ENCODE measurements around the gene PPP2R2D.
A peak's percentile ranks its signal among the peaks of the same experiment; 100 is the strongest.

Gene PPP2R2D

DNA sequence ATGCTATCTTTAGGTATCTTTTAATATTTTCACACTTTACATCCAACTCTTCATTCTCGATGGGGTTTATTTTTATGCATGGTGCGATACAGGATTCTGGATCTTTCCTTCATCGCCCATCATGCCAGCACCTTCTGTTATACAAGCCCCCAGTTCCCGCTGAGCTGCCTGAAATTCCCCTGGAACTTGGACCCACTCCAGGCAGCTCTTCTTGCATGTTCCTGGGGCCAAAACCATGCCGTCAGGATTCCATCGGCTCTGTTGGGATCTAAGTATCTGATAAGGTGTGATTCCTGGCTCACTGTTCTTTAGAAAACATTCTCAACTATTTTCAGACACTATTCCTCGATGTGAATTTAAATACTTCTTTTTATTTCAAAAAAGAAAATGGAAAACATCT lies 40.5 kb upstream of the PPP2R2D start:
- no peaks in the 10 kb centered on the region for H3K9me3 Mint-ChIP-seq
- no peaks in the 10 kb centered on the region for H3K4me1 Mint-ChIP-seq
- no peak overlapping the region for H3K27ac Mint-ChIP-seq
- no peak for DNase-seq (ENCODE audit: low spot score in 2 of 2)
- no peak for ATAC-seq
- no peak overlapping the region for H3K4me3 Mint-ChIP-seq
- no peaks in the 10 kb centered on the region for H3K36me3 Mint-ChIP-seq

DNA sequence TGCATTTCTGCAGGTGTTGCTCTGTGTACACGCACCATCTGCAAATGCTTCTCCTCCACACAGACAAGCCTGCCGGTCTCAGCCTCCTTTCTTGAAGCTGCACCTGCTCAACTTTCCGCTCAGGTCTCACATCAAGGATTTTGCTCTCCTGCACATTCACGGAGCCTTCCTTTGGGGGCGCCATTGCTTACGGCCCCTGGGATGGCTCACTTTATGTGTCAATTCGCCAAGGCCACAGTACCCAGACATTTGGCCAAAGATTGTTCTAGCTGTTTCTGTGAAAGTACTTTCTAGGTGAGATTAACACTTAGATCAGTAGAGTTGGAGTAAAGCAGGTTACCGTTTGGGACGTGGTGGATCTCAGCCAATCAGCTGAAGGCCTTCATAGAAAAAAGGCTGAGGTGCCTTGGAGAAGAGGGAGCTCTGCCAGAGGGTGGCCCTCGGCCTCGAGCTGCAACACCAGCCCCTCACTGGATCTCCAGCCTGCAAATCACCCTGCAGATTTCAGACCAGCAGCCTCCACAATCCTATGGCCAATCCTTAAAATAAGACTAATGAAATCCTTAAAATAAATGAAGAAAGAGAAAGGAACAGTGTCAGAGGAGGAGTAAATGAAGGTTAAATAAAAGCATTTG lies 39.9 kb upstream of the PPP2R2D start:
- H3K4me1 Mint-ChIP-seq = no peaks in the 10 kb centered on the region

DNA sequence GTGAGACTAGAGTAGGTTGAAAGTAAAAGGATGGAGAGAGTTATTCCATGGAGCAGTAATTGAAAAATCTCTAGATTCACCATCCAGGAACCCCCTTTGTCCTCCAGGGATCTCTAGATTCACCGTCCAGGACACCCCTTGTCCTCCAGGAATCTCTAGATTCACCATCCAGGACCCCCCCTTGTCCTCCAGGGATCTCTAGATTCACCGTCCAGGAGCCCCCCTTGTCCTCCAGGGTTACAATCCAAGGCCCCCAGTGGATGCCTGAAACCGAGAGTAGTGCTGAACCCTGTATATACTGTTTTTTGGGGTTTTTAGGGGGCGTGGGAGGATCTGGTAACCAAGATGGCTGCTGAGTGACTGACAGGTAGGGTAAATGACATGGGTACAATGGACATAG lies 38.3 kb upstream of the PPP2R2D start:
- H3K9me3 Mint-ChIP-seq = no peaks in the 10 kb centered on the region
- H3K4me3 Mint-ChIP-seq = no peak overlapping the region
- no peak for DNase-seq (ENCODE audit: low spot score in 2 of 2)
- H3K27ac Mint-ChIP-seq = no peak overlapping the region
- H3K4me1 Mint-ChIP-seq = no peaks in the 10 kb centered on the region
- ATAC-seq = peak; percentile 64
- H3K36me3 Mint-ChIP-seq = no peaks in the 10 kb centered on the region

More for the DNA sequence above, 39.9 kb upstream of the PPP2R2D start:
- DNase-seq (ENCODE audit: low spot score in 2 of 2) (no peak), ATAC-seq (no peak)
- Mint-ChIP-seq H3K9me3 (no peaks in the 10 kb centered on the region), H3K36me3 (no peaks in the 10 kb centered on the region), H3K27ac (no peak overlapping the region), H3K4me3 (no peak overlapping the region)

DNA sequence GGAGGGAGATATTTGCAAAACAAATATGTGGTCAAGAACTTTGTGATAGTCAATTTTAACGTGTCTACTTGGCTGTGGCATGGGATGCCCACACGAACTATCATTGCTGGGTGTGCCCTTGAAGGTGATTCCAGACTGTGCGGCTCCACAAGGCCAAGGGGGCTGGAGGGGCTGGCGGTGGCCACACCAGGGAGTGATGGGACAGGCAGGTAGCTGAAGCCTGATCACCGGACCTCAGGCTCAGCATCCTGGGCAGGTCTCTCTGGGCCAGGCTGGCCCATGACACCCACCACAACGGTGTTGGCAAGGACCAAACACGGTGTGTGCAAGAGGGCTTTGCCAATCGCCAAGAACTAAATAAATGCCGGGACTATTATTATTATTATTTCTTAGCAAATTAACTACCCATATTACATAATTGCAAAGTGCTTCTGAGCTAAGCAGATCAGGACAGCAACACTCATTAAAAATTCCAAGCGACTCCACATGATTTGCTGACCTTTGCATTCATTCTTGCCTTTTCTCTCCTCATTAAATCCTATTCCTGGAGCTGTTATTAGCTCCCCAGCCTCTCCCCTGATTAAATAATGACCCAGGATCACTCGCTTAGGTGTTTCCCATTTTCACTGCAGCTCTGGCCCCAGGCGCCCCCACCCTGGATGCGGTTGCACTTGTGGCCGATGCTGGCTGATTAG lies 35.4 kb upstream of the PPP2R2D start:
- no peaks in the 10 kb centered on the region for H3K9me3 Mint-ChIP-seq
- no peaks in the 10 kb centered on the region for H3K36me3 Mint-ChIP-seq
- no peaks in the 10 kb centered on the region for H3K4me1 Mint-ChIP-seq
- H3K4me3 Mint-ChIP-seq = no peak overlapping the region
- no peak for DNase-seq (ENCODE audit: low spot score in 2 of 2)
- no peak for ATAC-seq
- H3K27ac Mint-ChIP-seq = no peak overlapping the region

DNA sequence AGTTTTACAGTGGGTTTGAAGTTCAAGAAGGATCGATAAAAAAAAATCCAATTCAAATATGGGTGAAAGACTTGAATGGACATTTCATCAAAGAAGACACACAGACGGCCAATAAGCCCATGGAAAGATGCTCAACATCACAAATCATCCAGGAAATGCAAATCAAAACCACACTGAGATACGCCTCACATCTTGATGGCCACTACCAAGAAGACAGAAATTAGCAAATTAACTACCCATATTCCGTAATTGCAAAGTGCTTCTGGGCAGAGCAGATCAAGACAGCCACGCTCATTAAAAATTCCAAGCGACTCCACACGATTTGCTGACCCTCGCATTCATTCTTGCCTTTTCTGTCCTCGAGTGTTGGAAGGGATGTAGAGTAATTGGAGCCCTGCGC lies 34.1 kb upstream of the PPP2R2D start:
- H3K27ac Mint-ChIP-seq = no peak overlapping the region
- no peaks in the 10 kb centered on the region for H3K36me3 Mint-ChIP-seq
- no peaks in the 10 kb centered on the region for H3K9me3 Mint-ChIP-seq
- H3K4me1 Mint-ChIP-seq = no peaks in the 10 kb centered on the region
- ATAC-seq (no peak), DNase-seq (ENCODE audit: low spot score in 2 of 2) (no peak)
- H3K4me3 Mint-ChIP-seq = no peak overlapping the region

DNA sequence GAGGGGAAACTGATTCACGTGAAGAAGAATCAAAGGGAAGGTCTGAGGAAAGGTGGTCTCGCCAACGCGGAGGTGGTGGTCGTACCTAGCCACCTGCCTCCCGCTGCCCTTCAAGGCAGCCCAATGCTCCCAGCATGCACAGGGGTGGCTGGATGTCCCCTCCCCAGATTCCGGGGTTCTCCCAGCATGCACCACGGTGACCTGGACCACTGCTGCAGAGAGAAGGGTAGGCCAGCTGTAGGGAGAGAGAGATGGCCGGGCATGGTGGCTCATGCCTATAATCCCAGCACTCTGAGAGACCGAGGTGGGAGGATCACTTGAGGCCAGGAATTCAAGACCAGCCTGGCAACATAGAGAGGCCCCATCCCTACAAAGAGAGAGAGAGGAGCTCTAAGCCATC lies 32.4 kb upstream of the PPP2R2D start:
- Mint-ChIP-seq H3K36me3 (no peaks in the 10 kb centered on the region), H3K4me3 (no peak overlapping the region), H3K4me1 (no peaks in the 10 kb centered on the region), H3K9me3 (no peaks in the 10 kb centered on the region), H3K27ac (no peak overlapping the region)
- DNase-seq (ENCODE audit: low spot score in 2 of 2) (no peak), ATAC-seq (no peak)

DNA sequence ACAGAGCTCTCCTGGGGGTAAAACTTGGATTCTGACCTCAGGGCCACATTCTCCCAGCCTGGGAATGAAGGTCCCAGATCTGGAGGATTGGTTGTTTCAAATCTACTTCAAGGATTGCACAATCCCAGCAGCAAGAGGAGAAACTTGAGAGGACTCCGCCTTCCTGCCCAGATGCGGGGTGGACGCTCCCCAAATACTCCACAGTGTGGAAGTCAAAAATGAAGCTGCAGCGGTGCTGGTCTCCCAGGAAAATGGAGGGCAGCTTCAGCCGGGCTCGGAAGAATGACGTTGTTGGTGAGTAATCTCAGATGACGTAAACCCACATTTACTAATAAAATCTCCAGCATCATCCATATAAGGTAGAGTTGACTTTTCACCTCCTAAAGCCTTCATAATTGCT lies 31.5 kb upstream of the PPP2R2D start:
- Mint-ChIP-seq H3K4me1 (peaks cover under 1% of the 10 kb centered on the region), H3K9me3 (no peaks in the 10 kb centered on the region), H3K4me3 (no peak overlapping the region), H3K27ac (no peak overlapping the region), H3K36me3 (no peaks in the 10 kb centered on the region)
- DNase-seq (ENCODE audit: low spot score in 2 of 2) (no peak), ATAC-seq (no peak)

DNA sequence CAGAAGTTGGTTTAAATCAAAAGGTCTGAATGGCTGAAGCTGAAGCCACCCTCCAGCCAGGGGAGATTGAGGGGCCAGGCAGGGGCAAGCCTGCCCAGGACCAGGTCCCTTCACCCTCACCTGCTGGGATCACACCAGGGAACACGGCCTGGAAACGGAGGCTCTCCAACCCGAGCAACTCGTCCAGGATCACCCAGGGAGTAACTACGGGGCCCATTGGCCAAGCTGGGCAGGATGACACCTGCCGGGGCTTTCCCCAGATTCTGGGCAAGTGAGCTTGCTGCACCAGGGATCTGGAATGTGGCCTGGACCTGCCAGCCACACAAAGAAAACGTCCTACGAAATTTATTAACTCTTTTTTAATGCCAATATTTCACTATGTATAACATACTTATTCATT lies 30.4 kb upstream of the PPP2R2D start:
- no peaks in the 10 kb centered on the region for H3K36me3 Mint-ChIP-seq
- no peak overlapping the region for H3K4me3 Mint-ChIP-seq
- ATAC-seq (no peak), DNase-seq (ENCODE audit: low spot score in 2 of 2) (no peak)
- H3K9me3 Mint-ChIP-seq = no peaks in the 10 kb centered on the region
- no peak overlapping the region for H3K27ac Mint-ChIP-seq
- peaks cover 6% of the 10 kb centered on the region for H3K4me1 Mint-ChIP-seq

DNA sequence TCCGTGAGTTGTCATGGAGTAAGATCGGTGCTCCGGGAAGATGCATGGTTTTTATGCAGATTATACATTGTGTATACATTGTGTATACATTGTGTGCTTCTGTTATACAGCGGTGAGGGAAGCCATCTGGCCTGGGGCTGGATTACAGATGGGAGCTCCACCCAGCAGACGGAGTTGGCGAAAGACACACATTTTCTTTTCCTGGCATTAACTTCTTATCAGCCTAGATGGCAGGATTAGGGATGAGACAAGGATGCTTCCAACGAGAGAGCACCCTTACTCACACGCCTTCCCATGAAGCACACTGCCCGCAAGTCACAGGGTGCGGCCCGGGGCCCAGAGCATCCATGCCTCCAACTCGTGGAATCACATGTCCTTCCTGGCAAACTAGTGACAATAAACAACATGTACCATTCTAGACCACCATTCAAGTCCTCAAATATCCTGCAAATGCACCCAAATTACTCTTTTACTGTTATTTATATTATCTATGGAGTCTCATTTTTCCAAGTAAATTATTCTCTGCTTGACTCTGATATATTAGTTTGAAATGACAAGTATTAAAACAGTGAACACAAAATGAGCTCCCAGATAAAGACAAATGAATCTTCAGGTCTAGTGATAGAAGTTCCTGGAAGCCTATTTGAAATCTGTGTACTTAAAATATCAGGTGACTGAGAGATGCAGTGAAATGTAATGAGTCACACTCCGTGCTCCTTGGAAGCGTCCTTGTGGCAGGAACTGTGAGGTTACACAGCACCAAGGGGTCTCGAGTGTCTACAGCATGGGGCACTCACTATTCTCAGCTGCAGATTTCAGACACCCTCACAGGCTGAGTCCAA lies 29.8 kb upstream of the PPP2R2D start:
- no peaks in the 10 kb centered on the region for H3K9me3 Mint-ChIP-seq
- no peak overlapping the region for H3K27ac Mint-ChIP-seq
- no peaks in the 10 kb centered on the region for H3K36me3 Mint-ChIP-seq
- DNase-seq (ENCODE audit: low spot score in 2 of 2) (no peak), ATAC-seq (no peak)
- H3K4me1 Mint-ChIP-seq = peaks cover 6% of the 10 kb centered on the region
- H3K4me3 Mint-ChIP-seq = no peak overlapping the region

DNA sequence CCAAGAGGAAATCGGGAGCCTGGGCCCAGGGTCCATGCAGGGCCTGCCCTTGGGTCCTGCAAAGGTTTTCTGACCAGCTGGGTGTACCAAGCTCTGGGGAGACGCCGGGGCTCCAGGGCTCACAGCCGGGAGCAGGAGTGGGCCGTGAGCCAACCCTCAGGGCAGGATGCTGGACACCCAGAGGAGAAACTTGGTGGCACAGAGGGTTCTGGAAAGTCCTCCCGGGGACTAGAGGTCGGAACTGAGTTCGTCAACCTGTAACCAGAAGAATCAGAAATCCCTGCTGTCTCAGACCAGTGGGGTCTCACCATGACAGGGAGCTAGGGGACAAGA lies 29.2 kb upstream of the PPP2R2D start:
- H3K4me3 Mint-ChIP-seq = no peak overlapping the region
- H3K36me3 Mint-ChIP-seq = no peaks in the 10 kb centered on the region
- DNase-seq (ENCODE audit: low spot score in 2 of 2) (no peak), ATAC-seq (no peak)
- no peak overlapping the region for H3K27ac Mint-ChIP-seq
- H3K9me3 Mint-ChIP-seq = no peaks in the 10 kb centered on the region
- H3K4me1 Mint-ChIP-seq = peaks cover 6% of the 10 kb centered on the region

DNA sequence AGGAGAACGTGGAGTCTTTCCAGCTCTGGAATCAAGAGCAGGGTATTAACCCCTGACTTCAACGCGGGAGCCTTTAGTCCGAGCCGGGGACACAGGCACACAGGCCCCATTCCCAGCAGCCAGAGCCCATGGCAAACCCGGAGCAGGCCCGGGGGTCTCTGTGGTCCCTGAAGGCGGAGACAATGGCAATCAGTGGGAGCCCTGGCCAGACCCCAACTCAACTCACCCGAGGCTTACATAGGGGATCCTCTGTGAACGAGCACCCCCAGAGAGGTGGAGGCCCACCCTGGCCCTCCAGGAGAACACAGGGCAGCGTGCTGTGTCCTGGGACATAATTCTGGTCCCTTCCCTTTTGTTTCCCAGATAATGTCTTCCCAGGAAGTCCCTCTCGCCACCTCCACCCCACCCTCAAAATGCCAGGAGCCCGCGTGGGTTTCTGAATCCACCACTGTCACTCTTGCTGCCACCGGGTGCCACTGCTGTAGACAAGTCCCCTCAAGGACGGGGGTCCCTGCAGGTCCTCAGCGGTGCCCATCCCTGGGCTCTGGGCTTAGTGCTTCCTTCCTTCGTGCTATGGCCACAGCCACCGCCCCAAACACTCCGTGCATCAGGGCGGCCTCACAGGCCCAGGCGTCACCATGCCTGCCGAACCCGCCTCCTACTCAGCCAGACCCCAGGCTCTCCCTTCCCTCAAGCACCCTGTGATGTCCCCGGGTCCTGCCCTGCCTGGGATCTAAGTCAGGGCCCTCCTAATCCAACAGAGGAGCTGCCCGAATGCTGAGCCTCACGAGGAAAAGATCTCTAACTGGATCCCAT lies 28.6 kb upstream of the PPP2R2D start:
- DNase-seq (ENCODE audit: low spot score in 2 of 2) (no peak), ATAC-seq (no peak)
- Mint-ChIP-seq H3K4me1 (peaks cover 6% of the 10 kb centered on the region), H3K27ac (no peak overlapping the region), H3K36me3 (no peaks in the 10 kb centered on the region), H3K4me3 (no peak overlapping the region), H3K9me3 (no peaks in the 10 kb centered on the region)

DNA sequence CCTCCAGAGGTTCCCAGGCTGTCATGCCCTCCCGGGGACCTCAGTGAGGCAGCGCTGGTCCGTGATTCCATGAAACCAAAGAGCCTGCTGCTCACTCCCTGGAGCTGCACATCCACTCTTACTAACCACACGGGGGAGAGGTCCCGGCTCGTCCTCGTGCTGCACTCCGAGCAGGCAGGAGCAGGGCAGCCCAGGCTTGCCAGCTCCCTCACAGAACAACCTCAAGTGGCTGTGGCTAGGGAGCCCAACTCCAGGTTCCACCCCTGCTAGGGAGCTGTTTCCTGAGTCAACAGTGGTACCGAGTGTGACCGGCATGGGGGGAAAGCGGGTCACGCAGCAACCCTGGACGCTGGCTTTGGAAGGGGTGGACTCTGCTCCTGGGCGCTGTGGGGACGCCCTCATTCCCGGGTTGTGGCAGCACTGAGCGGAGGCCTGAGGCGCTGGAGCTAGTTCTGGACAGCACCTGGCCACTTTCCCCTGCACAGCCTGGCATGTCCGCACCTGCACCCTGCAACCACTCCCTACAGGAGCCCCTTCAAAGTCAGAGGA lies 27.9 kb upstream of the PPP2R2D start:
- no peak overlapping the region for H3K4me3 Mint-ChIP-seq
- no peaks in the 10 kb centered on the region for H3K9me3 Mint-ChIP-seq
- DNase-seq (ENCODE audit: low spot score in 2 of 2) (no peak), ATAC-seq (peak; percentile 22)
- peaks cover 6% of the 10 kb centered on the region for H3K4me1 Mint-ChIP-seq
- H3K27ac Mint-ChIP-seq = no peak overlapping the region
- H3K36me3 Mint-ChIP-seq = no peaks in the 10 kb centered on the region

DNA sequence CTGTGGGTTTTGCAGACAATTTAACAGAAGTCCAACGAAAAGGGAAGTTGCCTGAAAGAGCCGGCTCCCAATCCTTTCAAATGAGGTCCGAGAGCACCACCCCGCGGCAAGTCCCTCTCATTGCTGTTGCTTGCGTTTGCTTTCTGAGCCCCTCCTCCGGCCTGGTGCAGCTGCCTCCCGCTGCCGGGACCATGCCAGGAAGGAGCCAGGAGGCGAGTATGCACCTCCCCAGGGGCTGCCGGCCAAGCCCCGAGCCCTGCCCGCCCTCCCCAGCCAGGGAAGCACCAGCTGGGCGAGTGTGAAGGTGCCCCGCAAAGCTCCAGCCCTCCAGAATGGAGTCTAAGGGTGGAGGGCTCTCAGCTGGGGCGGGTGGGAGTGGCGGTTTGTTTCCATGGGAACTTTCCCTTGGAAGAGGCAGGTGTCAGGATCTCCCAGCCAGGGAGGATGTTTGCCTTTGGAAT lies 25.8 kb upstream of the PPP2R2D start:
- DNase-seq (ENCODE audit: low spot score in 2 of 2) (peak; percentile 30 to 69), ATAC-seq (peak; percentile 59)
- H3K27ac Mint-ChIP-seq = no peak overlapping the region
- no peaks in the 10 kb centered on the region for H3K9me3 Mint-ChIP-seq
- peaks cover 6% of the 10 kb centered on the region for H3K4me1 Mint-ChIP-seq
- no peaks in the 10 kb centered on the region for H3K36me3 Mint-ChIP-seq
- no peak overlapping the region for H3K4me3 Mint-ChIP-seq

DNA sequence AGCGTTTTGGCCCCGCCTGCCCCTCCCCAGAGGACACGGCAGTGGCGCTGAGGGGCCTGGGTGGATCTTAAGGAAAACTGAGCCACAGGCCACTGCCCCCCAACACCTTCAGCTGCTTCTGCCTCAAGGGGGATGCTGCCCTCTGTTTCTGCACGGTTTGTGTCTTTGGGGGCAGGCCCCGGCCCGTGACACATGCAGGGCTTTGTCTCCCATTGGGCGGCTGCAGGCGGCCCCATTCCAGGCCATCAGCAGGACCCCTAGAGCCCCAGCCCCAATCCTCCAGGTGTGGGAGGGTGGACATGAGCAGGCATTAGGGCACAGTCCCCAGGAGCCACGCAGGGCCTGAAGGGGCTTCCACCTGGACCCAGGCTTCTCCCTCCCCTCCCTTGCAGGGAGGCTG lies 25.3 kb upstream of the PPP2R2D start:
- no peak for ATAC-seq
- H3K27ac Mint-ChIP-seq = no peak overlapping the region
- no peak overlapping the region for H3K4me3 Mint-ChIP-seq
- no peak for DNase-seq (ENCODE audit: low spot score in 2 of 2)
- no peaks in the 10 kb centered on the region for H3K9me3 Mint-ChIP-seq
- peaks cover 6% of the 10 kb centered on the region for H3K4me1 Mint-ChIP-seq
- H3K36me3 Mint-ChIP-seq = no peaks in the 10 kb centered on the region

DNA sequence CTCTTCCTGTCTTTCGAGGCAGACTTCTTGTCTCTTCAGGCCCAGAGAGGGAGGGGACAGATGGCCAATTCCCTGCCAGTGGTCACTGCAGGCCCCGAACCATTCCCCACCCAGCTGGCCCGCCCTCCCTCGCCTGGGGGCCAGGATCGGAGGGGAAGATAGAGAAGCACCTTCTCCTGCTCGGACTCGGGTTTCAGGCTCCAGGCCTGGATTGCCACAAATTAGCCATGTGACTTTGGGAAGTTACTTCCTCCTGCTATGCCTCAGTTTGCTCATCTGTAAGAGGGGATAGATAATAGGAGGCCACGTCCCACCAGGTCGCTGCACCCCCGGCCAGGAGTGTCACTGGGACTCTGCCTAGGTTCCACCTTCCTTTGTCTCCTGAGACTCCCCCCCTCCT lies 24.8 kb upstream of the PPP2R2D start:
- H3K4me3 Mint-ChIP-seq = no peak overlapping the region
- no peak for DNase-seq (ENCODE audit: low spot score in 2 of 2)

More for the DNA sequence above, 24.8 kb upstream of the PPP2R2D start:
- Mint-ChIP-seq H3K27ac (no peak overlapping the region), H3K9me3 (no peaks in the 10 kb centered on the region), H3K4me1 (peaks cover 6% of the 10 kb centered on the region), H3K36me3 (no peaks in the 10 kb centered on the region)
- no peak for ATAC-seq
